NCI-H1092 (cell line): ENCODE measurements around the gene TRAF4.
"Not testable (repeated sequence)": the region's sequence is repeated elsewhere in the genome, so short reads cannot be mapped to it uniquely, and the experiment has no call there.

Source experiments
- DNase-seq: peaks from one replicate; lab custom pipeline; 2025; lab: John Stamatoyannopoulos, UW

TRAF4 gene

DNA sequence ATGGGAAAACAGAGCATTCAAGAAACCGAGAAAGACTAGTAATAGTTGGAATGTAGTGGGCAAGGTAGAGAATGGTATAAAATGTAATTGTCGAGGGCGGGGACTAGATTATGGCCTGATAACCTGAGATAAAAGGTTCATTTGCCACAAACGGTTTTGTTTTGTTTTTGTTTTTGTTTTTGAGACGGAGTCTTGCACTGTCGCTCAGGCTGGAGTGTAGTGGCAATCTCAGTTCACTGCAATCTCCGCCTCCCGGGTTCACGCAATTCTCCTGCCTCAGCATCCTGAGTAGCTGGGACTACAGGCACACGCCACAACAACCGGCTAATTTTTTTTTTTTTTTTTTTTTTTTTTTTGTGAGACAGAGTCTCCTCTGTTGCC lies 13.9 kb upstream of the TRAF4 start:
- DNase-seq: no peak

- no peak for DNase-seq
Measured at GRCh38 chr17:28733346-28733745, 10.5 kb upstream of the TRAF4 start.

DNA sequence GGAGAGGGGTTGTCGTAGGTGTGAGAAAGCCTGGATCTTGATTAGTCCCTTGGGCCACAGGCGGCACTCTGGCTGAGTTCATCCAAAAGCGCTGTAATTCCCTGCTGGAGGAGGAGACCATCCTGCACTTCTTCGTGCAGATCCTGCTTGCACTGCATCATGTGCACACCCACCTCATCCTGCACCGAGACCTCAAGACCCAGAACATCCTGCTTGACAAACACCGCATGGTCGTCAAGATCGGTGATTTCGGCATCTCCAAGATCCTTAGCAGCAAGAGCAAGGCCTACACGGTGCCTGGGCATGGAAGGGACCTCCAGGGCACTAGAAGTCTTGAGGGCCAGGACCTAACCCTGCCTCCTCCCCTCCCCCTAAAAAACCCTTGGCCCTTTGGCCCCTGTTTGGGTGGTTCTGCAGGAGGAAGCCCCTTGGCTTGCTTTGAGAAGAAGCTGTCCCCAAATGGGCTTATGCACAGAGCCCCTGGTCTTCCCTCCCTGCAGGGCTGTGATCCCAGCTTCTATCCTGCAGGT lies 9.0 kb upstream of the TRAF4 start:
- no peak for DNase-seq

DNA sequence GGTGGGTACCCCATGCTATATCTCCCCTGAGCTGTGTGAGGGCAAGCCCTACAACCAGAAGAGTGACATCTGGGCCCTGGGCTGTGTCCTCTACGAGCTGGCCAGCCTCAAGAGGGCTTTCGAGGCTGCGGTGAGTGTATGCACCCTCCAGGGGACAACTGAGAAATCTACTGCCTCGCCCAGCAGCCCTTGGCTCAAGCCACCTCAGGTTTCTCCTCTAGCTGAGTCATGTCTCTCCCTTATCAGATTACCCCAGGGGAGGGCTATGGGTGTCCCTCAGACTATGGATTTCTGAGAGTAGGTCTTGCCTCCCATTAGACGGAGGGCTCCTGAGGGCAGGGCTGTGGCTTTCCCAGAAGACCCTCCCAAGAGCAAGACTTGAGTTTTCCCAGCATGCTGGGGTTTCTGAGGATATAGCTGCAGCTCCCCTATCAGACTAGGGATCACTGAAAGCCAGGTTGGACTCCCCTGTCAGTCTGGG lies 8.5 kb upstream of the TRAF4 start:
- DNase-seq: no peak

DNA sequence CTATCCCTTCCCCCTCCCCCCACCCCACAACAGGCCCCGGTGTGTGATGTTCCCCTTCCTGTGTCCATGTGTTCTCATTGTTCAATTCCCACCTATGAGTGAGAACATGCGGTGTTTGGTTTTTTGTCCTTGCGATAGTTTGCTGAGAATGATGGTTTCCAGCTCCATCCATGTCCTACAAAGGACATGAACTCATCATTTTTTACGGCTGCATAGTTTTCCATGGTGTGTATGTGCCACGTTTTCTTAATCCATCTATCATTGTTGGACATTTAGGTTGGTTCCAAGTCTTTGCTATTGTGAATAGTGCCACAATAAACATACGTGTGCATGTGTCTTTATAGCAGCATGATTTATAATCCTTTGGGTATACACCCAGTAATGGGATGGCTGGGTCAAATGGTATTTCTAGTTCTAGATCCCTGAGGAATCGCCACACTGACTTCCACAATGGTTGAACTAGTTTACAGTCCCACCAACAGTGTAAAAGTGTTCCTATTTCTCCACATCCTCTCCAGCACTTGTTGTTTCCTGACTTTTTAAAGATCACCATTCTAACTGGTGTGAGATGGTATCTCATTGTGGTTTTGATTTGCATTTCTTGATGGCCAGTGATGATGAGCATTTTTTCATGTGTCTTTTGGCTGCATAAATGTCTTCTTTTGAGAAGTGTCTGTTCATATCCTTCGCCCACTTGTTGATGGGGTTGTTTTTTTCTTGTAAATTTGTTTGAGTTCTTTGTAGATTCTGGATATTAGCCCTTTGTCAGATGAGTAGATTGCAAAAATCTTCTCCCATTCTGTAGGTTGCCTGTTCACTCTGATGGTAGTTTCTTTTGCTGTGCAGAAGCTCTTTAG lies 7.7 kb upstream of the TRAF4 start:
- not testable (repeated sequence) for DNase-seq

GRCh38 chr17:28737316-28737715 lies 6.5 kb upstream of the TRAF4 start:
- DNase-seq: no peak

DNA sequence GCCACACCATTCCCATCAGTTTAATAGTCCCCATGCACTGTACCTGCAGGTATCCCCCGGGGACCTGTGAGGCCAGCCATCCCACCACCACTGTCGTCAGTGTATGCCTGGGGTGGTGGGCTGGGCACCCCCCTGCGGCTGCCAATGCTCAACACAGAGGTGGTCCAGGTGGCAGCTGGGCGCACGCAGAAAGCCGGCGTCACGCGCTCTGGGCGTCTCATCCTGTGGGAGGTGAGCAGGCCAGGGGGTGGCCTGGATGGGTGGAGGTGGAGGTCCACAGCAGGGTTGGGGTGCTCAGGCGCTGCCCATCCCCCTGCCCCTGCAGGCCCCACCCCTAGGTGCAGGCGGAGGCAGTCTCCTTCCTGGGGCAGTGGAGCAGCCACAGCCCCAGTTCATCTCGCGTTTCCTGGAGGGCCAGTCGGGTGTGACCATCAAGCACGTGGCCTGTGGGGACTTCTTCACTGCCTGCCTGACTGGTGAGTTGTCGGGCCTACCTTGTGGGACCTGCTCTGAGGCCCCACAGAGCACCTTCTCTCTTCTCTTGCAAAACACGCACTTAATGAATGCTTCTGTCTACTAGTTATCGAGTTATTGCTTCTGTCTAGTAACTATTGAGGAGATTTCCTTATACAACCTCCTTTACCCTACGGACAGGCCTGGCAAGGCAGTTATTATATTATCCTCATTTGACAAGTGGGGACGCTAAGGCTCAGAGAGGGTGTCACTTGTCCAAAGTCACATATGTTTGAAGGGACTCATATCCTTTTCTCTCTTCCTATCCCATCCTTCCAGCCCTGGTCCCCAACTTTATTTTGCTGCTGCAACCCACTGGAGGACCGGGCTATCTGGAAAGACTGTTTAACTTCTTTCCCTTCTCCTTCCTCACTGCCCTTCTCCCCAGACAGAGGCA lies 5.8 kb upstream of the TRAF4 start:
- no peak for DNase-seq

- DNase-seq: no peak
Measured at GRCh38 chr17:28738680-28739384, 5.0 kb upstream of the TRAF4 start.

GRCh38 chr17:28740406-28741357 lies 3.1 kb upstream of the TRAF4 start:
- DNase-seq: no peak

DNA sequence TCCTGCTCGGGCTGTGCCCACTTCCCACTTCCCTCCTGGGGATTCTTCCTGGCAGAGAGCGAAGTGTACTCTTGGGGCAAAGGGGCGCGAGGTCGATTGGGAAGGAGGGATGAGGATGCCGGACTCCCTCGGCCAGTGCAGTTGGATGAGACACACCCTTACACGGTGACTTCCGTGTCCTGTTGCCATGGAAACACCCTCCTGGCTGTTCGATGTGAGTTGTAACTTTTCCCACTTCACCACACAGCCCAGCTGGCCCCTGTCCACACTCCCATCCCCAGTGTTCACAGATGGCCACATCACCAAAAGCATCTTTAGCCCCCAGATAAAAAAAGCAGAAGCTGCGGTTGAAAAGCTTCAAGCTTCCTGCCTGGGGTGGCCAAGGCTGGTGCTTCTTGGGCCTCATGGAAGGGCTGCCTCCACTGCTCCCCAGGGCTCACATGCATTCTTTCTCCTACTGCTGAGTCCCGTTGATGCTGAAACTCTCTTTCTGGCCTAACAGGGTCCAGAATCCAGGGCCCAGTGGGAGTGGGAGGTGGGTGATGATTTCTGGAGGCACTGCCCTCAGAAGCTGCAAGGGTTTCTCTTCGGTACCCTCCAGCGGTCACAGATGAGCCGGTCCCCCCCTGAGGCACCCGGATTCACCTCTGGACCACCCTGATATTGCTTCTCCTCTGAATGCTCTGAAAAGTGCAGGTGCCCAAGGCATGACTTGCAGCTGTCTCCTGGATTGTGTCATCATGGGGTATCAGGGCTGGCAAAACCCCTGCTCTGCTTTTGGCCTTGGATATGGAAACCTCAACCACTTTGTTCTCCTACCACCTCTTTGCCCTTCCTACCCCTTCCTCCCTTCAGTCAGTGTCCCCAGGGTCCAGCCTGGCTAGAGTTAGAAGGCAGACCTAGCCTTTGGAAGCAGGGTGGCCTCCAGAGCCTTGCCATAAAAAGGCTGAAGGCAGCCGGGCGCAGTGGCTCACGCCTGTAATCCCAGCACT lies 2.2 kb upstream of the TRAF4 start:
- DNase-seq: no peak

DNA sequence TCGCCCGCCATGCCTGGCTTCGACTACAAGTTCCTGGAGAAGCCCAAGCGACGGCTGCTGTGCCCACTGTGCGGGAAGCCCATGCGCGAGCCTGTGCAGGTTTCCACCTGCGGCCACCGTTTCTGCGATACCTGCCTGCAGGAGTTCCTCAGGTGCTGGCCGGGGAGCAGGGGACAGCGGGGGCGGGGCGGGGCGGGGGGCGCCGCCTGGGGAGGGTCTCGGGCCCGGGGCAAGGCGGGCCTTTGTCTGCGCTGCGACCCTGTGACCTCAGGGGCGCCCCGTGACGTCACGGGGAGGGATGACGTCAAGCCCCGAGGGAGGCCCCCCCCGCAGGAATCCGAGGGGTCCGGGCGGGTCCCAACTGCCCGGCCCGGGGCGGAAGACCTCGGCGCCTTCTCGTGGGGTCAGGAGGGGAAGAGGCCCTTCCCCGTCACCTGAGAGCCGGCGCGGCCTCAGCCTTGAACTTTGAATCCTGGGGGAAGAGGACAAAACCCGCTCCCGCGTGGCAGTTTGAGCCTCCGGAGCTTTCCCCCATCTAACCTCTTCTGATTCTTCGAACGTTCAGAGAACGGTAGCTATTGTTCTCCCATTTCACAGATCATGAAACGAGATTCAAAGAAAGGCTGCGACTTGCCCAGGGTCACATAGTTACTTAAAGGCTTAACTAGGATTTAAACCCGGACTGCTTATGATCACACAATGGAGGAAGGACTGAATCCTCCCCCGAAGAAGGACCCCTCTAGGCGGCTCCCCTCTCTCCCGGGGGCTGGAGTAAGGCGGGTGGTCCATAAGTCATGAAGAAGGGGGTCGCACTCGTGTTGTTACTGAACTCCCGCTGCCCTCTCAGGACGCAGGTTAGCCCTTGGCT lies 527 bp downstream of the TRAF4 start:
- DNase-seq: peak; percentile 16

GRCh38 chr17:28744972-28745785 lies 1.4 kb downstream of the TRAF4 start:
- peak; percentile 28 for DNase-seq

- DNase-seq: no peak
Measured at GRCh38 chr17:28745786-28746411, 2.1 kb downstream of the TRAF4 start.

DNA sequence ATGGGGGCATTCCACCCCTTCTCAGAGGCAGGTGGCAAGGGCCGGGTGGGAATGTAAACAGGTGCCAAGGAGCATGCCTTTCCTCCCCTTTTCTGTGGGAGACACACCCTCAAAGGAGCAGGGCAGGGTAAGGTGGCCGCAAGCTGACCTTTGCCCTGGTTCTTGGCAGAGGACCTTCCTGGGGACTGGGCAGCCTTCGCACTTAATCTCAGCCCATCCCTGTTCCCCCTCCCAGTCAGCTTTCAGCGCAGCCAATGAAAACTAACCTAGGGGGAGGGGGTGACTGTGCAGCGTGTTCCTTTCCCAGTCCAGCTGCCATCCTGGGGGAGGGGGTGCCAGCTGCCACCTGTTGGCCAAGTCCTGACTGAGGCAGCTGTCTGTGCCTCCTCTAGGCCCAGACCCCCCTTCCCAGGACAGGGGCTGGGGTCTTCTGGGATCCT lies 2.8 kb downstream of the TRAF4 start:
- DNase-seq: peak; percentile 64

DNA sequence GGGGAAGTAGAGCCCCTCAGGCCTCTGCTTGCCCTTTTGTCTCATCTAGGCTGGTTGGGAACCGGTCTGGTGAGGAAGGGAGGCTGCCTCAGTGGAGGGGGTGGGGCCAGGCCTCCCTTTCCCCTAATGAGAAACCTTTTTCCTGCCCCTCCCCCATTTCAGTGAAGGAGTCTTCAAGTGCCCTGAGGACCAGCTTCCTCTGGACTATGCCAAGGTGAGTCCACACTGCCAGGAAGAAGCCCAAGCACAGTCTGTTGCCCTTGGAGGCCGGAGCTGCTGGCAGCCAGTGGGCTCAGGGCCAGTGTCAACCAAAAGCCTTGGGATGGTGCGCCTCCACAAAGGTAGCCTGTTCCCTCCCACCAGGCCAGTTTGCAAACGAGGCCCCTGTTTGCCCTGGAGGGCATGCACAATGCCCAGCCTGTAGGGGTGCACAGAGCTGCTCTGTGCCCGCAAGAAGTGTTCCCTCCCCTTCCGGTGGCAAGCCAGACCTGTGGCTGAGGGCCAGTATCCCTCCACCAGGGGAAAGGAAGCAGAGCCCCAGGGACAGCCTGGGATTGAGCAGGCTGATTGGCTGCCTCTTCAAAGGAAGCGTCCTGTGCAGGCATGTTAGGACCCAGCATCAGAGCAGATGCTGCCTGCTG lies 3.4 kb downstream of the TRAF4 start:
- DNase-seq: peak; percentile 39
